ENCODE results near the gene HOXB8. TPM values are rescaled to one million over a fixed set of nuclear protein-coding genes. Genes with fewer than 3 reads are reported as not detected.

Gene HOXB8
- total RNA-seq, 1 experiment from 2014 or later, result 0.70 TPM

DNA sequence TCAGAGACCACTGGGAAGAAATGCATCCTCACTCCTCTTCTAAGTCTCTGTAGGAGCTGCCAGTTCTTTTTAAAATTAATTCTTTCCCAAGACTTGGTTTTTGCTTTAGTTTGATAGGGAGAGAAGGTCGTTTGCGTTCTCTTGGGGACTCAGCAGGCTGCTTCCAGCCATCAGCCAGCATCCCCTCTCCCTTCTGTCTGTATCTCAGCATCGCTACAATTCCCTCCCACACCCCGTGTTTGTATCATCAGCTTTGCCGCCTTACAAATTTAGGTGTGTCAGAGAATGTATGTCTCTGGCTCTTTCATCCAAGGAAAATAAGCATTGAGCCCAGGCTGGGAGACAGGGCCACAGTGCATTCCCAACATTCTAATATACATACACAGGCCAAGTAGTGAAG is 15.7 kb downstream of the HOXB8 start:
- H3K4me1 ChIP-seq (replicated peaks; ENCODE audit: insufficient read depth), result peaks cover 10% of the 10 kb centered on the region
- ChIA-PET POLR2A (ENCODE audit: unreplicated experiment) (no interaction called here), CTCF (no interaction called here)
- intact Hi-C loops (cut with micrococcal nuclease; ENCODE audit: unreplicated experiment), result no loop called here
- H3K79me2 ChIP-seq (ENCODE audit: low read depth), result peaks cover 77% of the 10 kb centered on the region
- H3K36me3 ChIP-seq (ENCODE audit: low read depth), result 0 out of 2 replicates have a peak, but pooled peaks cover 7% of the 10 kb centered on the region
- H3K4me2 ChIP-seq, result no peak overlapping the region
- no peak overlapping the region for H3K27ac ChIP-seq
- H2AFZ ChIP-seq, result no peak overlapping the region
- H3F3A ChIP-seq (ENCODE audit: insufficient read depth, low read depth), result peaks cover 14% of the 10 kb centered on the region; the same call in 1 of the 2 replicates
- no peak overlapping the region for H3K4me3 ChIP-seq
- H3K27me3 ChIP-seq (ENCODE audit: insufficient read depth, low read depth), result no peaks in the 10 kb centered on the region
- H4K20me1 ChIP-seq (ENCODE audit: insufficient read depth), result peaks cover 41% of the 10 kb centered on the region
- no peaks in the 10 kb centered on the region for H3K9me2 ChIP-seq (ENCODE audit: insufficient read depth)
- no peak for DNase-seq
- BruUV-seq (replicated peaks), result no TSS peak
- H3K9me3 ChIP-seq (ENCODE audit: insufficient read depth, low read depth), result no peaks in the 10 kb centered on the region
- TF ChIP-seq EZH2 (IDR thresholded peaks at IDR 0.05; ENCODE audit: low read depth), result no peak
- TF ChIP-seq, protein P1, sequence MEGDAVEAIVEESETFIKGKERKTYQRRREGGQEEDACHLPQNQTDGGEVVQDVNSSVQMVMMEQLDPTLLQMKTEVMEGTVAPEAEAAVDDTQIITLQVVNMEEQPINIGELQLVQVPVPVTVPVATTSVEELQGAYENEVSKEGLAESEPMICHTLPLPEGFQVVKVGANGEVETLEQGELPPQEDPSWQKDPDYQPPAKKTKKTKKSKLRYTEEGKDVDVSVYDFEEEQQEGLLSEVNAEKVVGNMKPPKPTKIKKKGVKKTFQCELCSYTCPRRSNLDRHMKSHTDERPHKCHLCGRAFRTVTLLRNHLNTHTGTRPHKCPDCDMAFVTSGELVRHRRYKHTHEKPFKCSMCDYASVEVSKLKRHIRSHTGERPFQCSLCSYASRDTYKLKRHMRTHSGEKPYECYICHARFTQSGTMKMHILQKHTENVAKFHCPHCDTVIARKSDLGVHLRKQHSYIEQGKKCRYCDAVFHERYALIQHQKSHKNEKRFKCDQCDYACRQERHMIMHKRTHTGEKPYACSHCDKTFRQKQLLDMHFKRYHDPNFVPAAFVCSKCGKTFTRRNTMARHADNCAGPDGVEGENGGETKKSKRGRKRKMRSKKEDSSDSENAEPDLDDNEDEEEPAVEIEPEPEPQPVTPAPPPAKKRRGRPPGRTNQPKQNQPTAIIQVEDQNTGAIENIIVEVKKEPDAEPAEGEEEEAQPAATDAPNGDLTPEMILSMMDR (conservative IDR thresholded peaks at IDR 0.05), result no peak

DNA sequence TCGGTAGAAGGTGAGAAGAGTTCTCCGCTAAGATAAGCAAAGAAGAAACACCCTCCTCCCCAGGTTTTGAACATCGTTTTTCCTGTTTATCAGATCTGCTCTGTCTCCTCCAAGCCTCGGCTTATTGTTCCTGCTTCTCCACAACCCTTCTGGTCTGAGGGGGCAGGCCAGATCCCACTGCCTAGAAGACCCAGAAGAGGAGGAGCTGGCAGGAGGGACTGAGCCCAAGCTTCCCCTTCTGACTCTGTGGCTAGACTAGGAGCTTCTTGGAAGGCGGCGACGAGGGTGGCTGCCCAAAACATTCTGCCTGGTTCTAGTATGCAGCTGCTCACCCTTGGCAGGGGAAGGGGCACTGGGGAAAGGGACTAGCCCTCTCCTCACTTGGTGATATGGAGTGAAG is 16.4 kb downstream of the HOXB8 start:
- ChIA-PET POLR2A (ENCODE audit: unreplicated experiment) (no interaction called here), CTCF (no interaction called here)
- H3K4me2 ChIP-seq, result no peak overlapping the region

DNA sequence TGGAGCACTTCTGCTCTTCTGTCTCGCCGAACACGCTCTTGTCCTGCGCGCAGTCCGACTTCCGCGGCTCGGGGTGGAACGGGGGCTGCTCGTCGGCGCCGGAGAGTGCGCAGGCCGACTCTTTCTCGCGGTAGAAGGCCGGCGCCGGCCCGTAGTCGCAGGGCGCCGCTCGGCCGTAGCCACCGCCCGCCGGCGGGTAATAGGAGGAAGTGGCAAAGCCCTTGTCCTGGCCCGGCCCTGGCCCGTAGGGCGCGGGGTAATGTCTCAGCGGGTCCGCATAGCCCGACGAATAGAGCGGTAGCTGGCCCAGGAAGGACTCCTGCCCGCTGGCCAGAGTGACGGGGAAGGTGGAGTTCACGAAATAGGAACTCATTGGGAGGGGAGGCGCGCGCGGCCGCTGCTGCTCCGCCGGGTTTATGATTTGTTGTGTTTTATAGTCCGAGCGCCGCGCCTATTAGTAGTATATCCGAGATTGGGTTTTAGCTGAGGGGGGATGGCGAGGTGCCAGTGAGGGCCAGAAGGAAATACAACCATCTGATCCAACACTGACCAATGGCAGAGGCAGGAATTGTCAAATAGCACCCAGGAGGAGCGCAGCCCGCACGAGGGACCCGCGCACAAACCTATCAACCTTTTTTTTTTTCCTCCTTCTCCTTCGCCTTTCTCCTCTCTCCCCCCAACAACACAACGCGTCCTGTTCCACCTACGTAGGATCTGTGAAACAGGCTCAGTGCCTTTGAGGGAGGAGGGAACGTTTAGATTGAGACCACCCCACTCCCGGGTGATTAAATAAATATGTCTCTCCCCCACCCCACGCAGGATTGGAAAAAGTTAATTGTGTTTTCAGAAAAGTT is 17.1 kb downstream of the HOXB8 start:
- peaks cover 7% of the 10 kb centered on the region; the same call in 1 of the 2 replicates for H3K36me3 ChIP-seq (ENCODE audit: low read depth)
- peaks cover 41% of the 10 kb centered on the region for H4K20me1 ChIP-seq (ENCODE audit: insufficient read depth)
- no TSS peak for BruUV-seq (replicated peaks)
- no peaks in the 10 kb centered on the region for H3K9me2 ChIP-seq (ENCODE audit: insufficient read depth)
- peaks cover 10% of the 10 kb centered on the region for H3K4me1 ChIP-seq (replicated peaks; ENCODE audit: insufficient read depth)
- CTCF ChIA-PET, result no interaction called here
- peaks cover 64% of the 10 kb centered on the region for H3K79me2 ChIP-seq (ENCODE audit: low read depth)
- no peak overlapping the region for H3K4me3 ChIP-seq
- no peak overlapping the region for H3K4me2 ChIP-seq
- intact Hi-C loops (cut with micrococcal nuclease; ENCODE audit: unreplicated experiment), result no loop called here
- TF ChIP-seq EZH2 (IDR thresholded peaks at IDR 0.05; ENCODE audit: low read depth), result no peak
- TF ChIP-seq, protein P1 (conservative IDR thresholded peaks at IDR 0.05), result no peak
- DNase-seq, result no peak
- H2AFZ ChIP-seq, result no peak overlapping the region
- H3K9me3 ChIP-seq (ENCODE audit: insufficient read depth, low read depth), result no peaks in the 10 kb centered on the region
- H3F3A ChIP-seq (ENCODE audit: insufficient read depth, low read depth), result 0 out of 2 replicates have a peak, but pooled peaks cover under 1% of the 10 kb centered on the region
- H3K27ac ChIP-seq, result no peak overlapping the region
- H3K27me3 ChIP-seq (ENCODE audit: insufficient read depth, low read depth), result no peaks in the 10 kb centered on the region
- POLR2A ChIA-PET (ENCODE audit: unreplicated experiment), result no interaction called here

More for the DNA sequence above, 16.4 kb downstream of the HOXB8 start:
- Histone ChIP-seq H3K4me1 (replicated peaks; ENCODE audit: insufficient read depth) (peaks cover 10% of the 10 kb centered on the region), H3K4me3 (no peak overlapping the region), H2AFZ (no peak overlapping the region), H3F3A (ENCODE audit: insufficient read depth, low read depth) (peaks cover 7% of the 10 kb centered on the region; the same call in 1 of the 2 replicates), H3K9me3 (ENCODE audit: insufficient read depth, low read depth) (no peaks in the 10 kb centered on the region), H4K20me1 (ENCODE audit: insufficient read depth) (peaks cover 41% of the 10 kb centered on the region), H3K27ac (no peak overlapping the region), H3K79me2 (ENCODE audit: low read depth) (peaks cover 71% of the 10 kb centered on the region), H3K9me2 (ENCODE audit: insufficient read depth) (no peaks in the 10 kb centered on the region), H3K36me3 (ENCODE audit: low read depth) (0 out of 2 replicates have a peak, but pooled peaks cover 7% of the 10 kb centered on the region), H3K27me3 (ENCODE audit: insufficient read depth, low read depth) (no peaks in the 10 kb centered on the region)
- DNase-seq, result no peak
- no TSS peak for BruUV-seq (replicated peaks)
- intact Hi-C loops (cut with micrococcal nuclease; ENCODE audit: unreplicated experiment), result no loop called here
- TF ChIP-seq EZH2 (IDR thresholded peaks at IDR 0.05; ENCODE audit: low read depth), result no peak
- TF ChIP-seq, protein P1 (conservative IDR thresholded peaks at IDR 0.05), result no peak
